SK-N-SH (cell line): ENCODE measurements around the gene SH3RF2.

Source experiments
- CTCF ChIP-seq: fragments of 200-600 bp; sonication (generic); IDR thresholded peaks from 2 replicates; pipeline ENCODE4 v1.6.1; 2017; ENCODE audit warnings: antibody characterized with exemption, mild to moderate bottlenecking, moderate library complexity
- JUND ChIP-seq: IDR thresholded peaks from 2 replicates; pipeline ENCODE4 v1.4.0; 2012
- RAD21 ChIP-seq: IDR thresholded peaks from 2 replicates; pipeline ENCODE4 v1.6.1; 2012; ENCODE audit warnings: mild to moderate bottlenecking, low read length
- REST ChIP-seq: IDR thresholded peaks from 2 replicates; pipeline ENCODE4 v1.6.1; 2012; ENCODE audit warnings: mild to moderate bottlenecking, low read depth, low read length, moderate library complexity

- TF ChIP-seq CTCF: no peak
- TF ChIP-seq JUND: no peak
- TF ChIP-seq RAD21: no peak
- TF ChIP-seq REST: no peak
Observed at GRCh38 chr5:146068977-146069779, 132.8 kb downstream of the SH3RF2 start.
